ENCODE data around the gene PTK6. TPM values are rescaled to one million over a fixed set of nuclear protein-coding genes. Genes with fewer than 3 reads are reported as not detected.

The PTK6 gene
- total and polyA plus RNA-seq, 12 donors, result 0.03 to 0.28 (median 0.06) TPM; not detected in 9

GRCh38 chr20:63529861-63530787 lies 7.1 kb downstream of the PTK6 start:
- intact Hi-C loops (cut with DNase I), result loop anchor here in 5 of 10 donors (5.0 to 10.0 kb wide), 3 partner anchors 85 to 335 kb away; partner anchors contain the start of genes ABHD16B (in 3 of the 5), TPD52L2 (in 3 of the 5) and GMEB2 (in 1 of the 5)
- ATAC-seq (peak in 1 of 8 donors; percentile 18), DNase-seq (no peak)
- Histone ChIP-seq H3K27me3 (peaks cover 0 to 20% (median 16%) of the 10 kb centered on the region in 7 donors), H3K27ac (no peak overlapping the region), H3K36me3 (no peaks in the 10 kb centered on the region), H3K4me1 (peaks cover 0 to 7% (median 0%) of the 10 kb centered on the region in 9 donors), H3K4me3 (no peak overlapping the region), H3K9me3 (no peaks in the 10 kb centered on the region)
- TF ChIP-seq CTCF (IDR thresholded peaks at IDR 0.05), result no peak
- 70 to 75% methylated on average over 35 to 39 of the region's 39 CpGs for WGBS, 2 donors

DNA sequence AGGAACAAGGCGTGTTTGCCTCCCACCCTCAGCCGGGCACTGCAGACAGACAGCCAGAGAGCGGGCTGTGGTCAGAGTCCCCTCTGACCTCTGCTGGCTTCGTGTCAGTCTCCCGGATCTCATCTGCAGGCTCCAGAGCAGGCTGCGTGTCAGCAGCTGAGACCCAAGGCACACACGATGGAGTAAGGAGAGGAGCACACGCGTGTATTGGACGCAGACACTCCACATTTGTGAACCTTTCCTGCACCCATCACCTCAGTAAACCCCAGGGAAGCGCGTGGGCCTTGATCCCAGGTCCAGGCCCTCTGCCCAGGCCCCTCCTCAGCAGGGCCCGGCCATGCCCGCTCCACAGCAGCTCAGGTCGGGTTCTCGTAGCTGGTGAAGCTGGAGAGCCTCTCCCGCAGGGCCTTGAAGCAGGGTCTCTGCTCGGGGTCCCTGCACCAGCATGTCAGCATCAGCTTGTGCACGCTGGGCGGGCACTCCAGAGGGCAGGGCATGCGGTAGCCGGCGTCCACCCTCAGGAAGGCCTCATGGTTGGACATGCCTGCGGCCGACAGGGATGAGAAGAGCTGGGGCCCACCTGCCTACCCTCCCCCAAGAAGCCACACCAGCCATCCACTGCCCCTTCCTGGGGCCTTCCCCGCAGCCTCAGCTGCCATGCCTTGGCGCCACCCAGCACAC lies 7.9 kb downstream of the PTK6 start:
- intact Hi-C loops (cut with DNase I), result loop anchor here in 3 of 10 donors (5.0 to 10.0 kb wide), 2 partner anchors 85 to 98 kb away; partner anchors contain the start of gene GMEB2 (in 1 of the 3)

GRCh38 chr20:63527184-63527583 lies 10.0 kb downstream of the PTK6 start:
- DNase-seq (no peak), ATAC-seq (no peak)
- intact Hi-C loops (cut with DNase I), result loop anchor here in 3 of 10 donors (5.0 to 10.0 kb wide), 2 partner anchors 82 to 100 kb away; partner anchors contain the start of gene GMEB2 (in 1 of the 3)

More for the DNA sequence above, 7.9 kb downstream of the PTK6 start:
- WGBS, 2 donors, result 81 to 83% methylated on average over 27 of the region's 27 CpGs
- DNase-seq, result no peak
- Histone ChIP-seq H3K4me1 (no peaks in the 10 kb centered on the region), H3K27ac (no peak overlapping the region), H3K4me3 (no peak overlapping the region), H3K36me3 (no peaks in the 10 kb centered on the region), H3K27me3 (peaks cover 0 to 12% (median 8%) of the 10 kb centered on the region in 7 donors), H3K9me3 (no peaks in the 10 kb centered on the region)
- TF ChIP-seq CTCF (IDR thresholded peaks at IDR 0.05), result no peak
- peak in 5 of 8 donors; percentile 7 to 20 (median 14) for ATAC-seq

More at GRCh38 chr20:63527184-63527583, 10.0 kb downstream of the PTK6 start:
- WGBS, 2 donors, result 89 to 92% methylated on average over 9 of the region's 9 CpGs
- TF ChIP-seq CTCF (IDR thresholded peaks at IDR 0.05), result no peak
- H3K27ac ChIP-seq, result no peak overlapping the region
- H3K9me3 ChIP-seq, result peaks cover 0 to 7% (median 0%) of the 10 kb centered on the region in 11 donors
- peaks cover 0 to 17% (median 4%) of the 10 kb centered on the region in 9 donors for H3K36me3 ChIP-seq
- H3K4me3 ChIP-seq, result no peak overlapping the region
- H3K4me1 ChIP-seq, result peaks cover 4 to 12% (median 9%) of the 10 kb centered on the region in 9 donors
- H3K27me3 ChIP-seq, result no peaks in the 10 kb centered on the region
